ENCODE data around the gene PPM1L.

DNA sequence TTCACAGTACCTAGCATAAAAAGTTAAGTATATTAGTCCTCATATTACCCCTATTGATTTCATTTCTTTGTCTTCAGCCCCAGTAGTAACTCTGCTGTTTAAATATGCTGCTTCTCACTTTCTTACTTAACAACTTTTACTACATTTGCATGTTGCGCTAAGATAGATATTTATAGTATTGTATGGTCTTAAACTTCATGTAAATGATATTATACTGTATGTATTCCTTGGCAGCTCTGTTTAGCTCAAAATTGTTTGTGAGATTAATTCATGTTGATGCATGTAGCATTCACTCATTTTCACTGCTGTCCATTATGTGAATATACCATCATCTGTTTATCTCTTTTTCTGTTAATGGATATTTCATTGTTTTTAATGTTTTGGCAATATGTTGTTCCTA lies 64.4 kb downstream of the PPM1L start:
- TF ChIP-seq CTCF (IDR thresholded peaks at IDR 0.05 in 2 of 3, conservative IDR thresholded peaks at IDR 0.05 in 1 of 3; ENCODE audit: borderline replicate concordance in 1 of 3, insufficient read depth in 1 of 3, low read depth in 2 of 3, low read length in 2 of 3): no peak
- no peak for TF ChIP-seq POLR2A (IDR thresholded peaks at IDR 0.05; ENCODE audit: borderline replicate concordance, extremely low read depth, insufficient read depth, insufficient read length)
- TF ChIP-seq JUND (IDR thresholded peaks at IDR 0.05): no peak
- TF ChIP-seq RAD21 (IDR thresholded peaks at IDR 0.05; ENCODE audit: low read depth): no peak
- no peak for TF ChIP-seq TCF7L2 (IDR thresholded peaks at IDR 0.05; ENCODE audit: borderline replicate concordance, extremely low read depth, insufficient read depth, insufficient read length)
- no peak for TF ChIP-seq CEBPB (IDR thresholded peaks at IDR 0.05; ENCODE audit: low read depth)
- TF ChIP-seq FOSL1 (IDR thresholded peaks at IDR 0.05; ENCODE audit: low read depth): no peak
- TF ChIP-seq, protein P1, sequence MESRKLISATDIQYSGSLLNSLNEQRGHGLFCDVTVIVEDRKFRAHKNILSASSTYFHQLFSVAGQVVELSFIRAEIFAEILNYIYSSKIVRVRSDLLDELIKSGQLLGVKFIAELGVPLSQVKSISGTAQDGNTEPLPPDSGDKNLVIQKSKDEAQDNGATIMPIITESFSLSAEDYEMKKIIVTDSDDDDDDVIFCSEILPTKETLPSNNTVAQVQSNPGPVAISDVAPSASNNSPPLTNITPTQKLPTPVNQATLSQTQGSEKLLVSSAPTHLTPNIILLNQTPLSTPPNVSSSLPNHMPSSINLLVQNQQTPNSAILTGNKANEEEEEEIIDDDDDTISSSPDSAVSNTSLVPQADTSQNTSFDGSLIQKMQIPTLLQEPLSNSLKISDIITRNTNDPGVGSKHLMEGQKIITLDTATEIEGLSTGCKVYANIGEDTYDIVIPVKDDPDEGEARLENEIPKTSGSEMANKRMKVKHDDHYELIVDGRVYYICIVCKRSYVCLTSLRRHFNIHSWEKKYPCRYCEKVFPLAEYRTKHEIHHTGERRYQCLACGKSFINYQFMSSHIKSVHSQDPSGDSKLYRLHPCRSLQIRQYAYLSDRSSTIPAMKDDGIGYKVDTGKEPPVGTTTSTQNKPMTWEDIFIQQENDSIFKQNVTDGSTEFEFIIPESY (IDR thresholded peaks at IDR 0.05; ENCODE audit: extremely low read depth, insufficient replicate concordance, low read length): no peak
- no peak for TF ChIP-seq REST (IDR thresholded peaks at IDR 0.05; ENCODE audit: low read depth)
- TF ChIP-seq ELF1 (IDR thresholded peaks at IDR 0.05; ENCODE audit: borderline replicate concordance, low read depth): no peak

Measured in HCT116 (cell line).